Upper lobe of right lung (tissue), 1 donor: Measurements from ENCODE around the gene GGNBP2. TPM values are rescaled to one million over a fixed set of nuclear protein-coding genes. Genes with fewer than 3 reads are reported as not detected.

ENCODE experiments used
- ATAC-seq: fragments of 200-7000 bp; cut with Tn5 transposase; one replicate; pipeline ENCODE4 v1.9.1; 2020; ENCODE audit warnings: mild to moderate bottlenecking, moderate library complexity
- DNase-seq: peaks from one replicate; pipeline ENCODE4 v3.0.0-alpha.2; 2020
- H3K27ac ChIP-seq: fragments of 200-600 bp; one replicate; pipeline ENCODE4 v1.8.0; 2022
- H3K27me3 ChIP-seq: fragments of 200-600 bp; one replicate; pipeline ENCODE4 v1.8.0; 2022; ENCODE audit warnings: mild to moderate bottlenecking
- H3K36me3 ChIP-seq: fragments of 200-600 bp; one replicate; pipeline ENCODE4 v1.8.0; 2022
- H3K4me1 ChIP-seq: fragments of 200-600 bp; one replicate; pipeline ENCODE4 v1.8.0; 2022
- H3K4me3 ChIP-seq: fragments of 200-600 bp; one replicate; pipeline ENCODE4 v1.8.0; 2022; ENCODE audit warnings: mild to moderate bottlenecking
- H3K9me3 ChIP-seq: fragments of 200-600 bp; one replicate; pipeline ENCODE4 v1.8.0; 2022
- CTCF ChIP-seq: fragments of 200-600 bp; IDR thresholded peaks from one replicate; pipeline ENCODE4 v1.8.0; 2022; ENCODE audit warnings: antibody characterized with exemption
- intact Hi-C: fragments of 100-400 bp; cut with DNase I; formaldehyde crosslinking; loops from one replicate; pipeline ENCODE4 v1.11.0; 2022
- total RNA-seq: library from RNA; stranded (reverse); fragmentation: NEBNext Ultra II Directional; extraction: Animal tissue kit (Norgen Biotek cat#: 25700); gene quantifications from one replicate; pipeline ENCODE4 v1.2.1, GENCODE V29; 2021
- donor health status: DM: no; HTN: yes; CAD: no; lungs with severe emphysema.

The GGNBP2 gene
- total RNA-seq, 1 donor from 2014 or later, result 81.7 TPM

- H3K27ac ChIP-seq, result no peak overlapping the region
- DNase-seq (no peak), ATAC-seq (no peak)
- H3K4me1 ChIP-seq, result peaks cover 3% of the 10 kb centered on the region
- intact Hi-C loops, result no loop called here
- H3K9me3 ChIP-seq, result no peaks in the 10 kb centered on the region
- H3K36me3 ChIP-seq, result peaks cover 91% of the 10 kb centered on the region
- no peaks in the 10 kb centered on the region for H3K27me3 ChIP-seq
- no peak overlapping the region for H3K4me3 ChIP-seq
- TF ChIP-seq CTCF, result no peak
These were observed 32.1 kb downstream of the GGNBP2 start for GRCh38 chr17:36576793-36577192.

GRCh38 chr17:36578671-36579070 is 34.0 kb downstream of the GGNBP2 start:
- DNase-seq (no peak), ATAC-seq (no peak)
- no peaks in the 10 kb centered on the region for H3K4me1 ChIP-seq
- no peaks in the 10 kb centered on the region for H3K27me3 ChIP-seq
- H3K36me3 ChIP-seq, result peaks cover 91% of the 10 kb centered on the region
- no peaks in the 10 kb centered on the region for H3K9me3 ChIP-seq
- intact Hi-C loops, result no loop called here
- no peak for TF ChIP-seq CTCF
- H3K4me3 ChIP-seq, result no peak overlapping the region
- no peak overlapping the region for H3K27ac ChIP-seq

- no peaks in the 10 kb centered on the region for H3K9me3 ChIP-seq
- H3K27me3 ChIP-seq, result no peaks in the 10 kb centered on the region
- peaks cover 100% of the 10 kb centered on the region for H3K36me3 ChIP-seq
- no peak for TF ChIP-seq CTCF
- DNase-seq (no peak), ATAC-seq (no peak)
- H3K4me3 ChIP-seq, result no peak overlapping the region
- intact Hi-C loops, result no loop called here
- no peak overlapping the region for H3K27ac ChIP-seq
- H3K4me1 ChIP-seq, result no peaks in the 10 kb centered on the region
These were observed 39.1 kb downstream of the GGNBP2 start for GRCh38 chr17:36583787-36584186.

- ATAC-seq, result no peak
- Histone ChIP-seq H3K36me3 (peaks cover 86% of the 10 kb centered on the region), H3K4me1 (no peaks in the 10 kb centered on the region), H3K27ac (no peak overlapping the region), H3K27me3 (no peaks in the 10 kb centered on the region), H3K9me3 (no peaks in the 10 kb centered on the region), H3K4me3 (no peak overlapping the region)
- intact Hi-C loops, result no loop called here
- no peak for DNase-seq
- TF ChIP-seq CTCF, result no peak
These were observed 41.4 kb downstream of the GGNBP2 start for GRCh38 chr17:36586138-36586537.

GRCh38 chr17:36590082-36590481 is 45.4 kb downstream of the GGNBP2 start:
- no peaks in the 10 kb centered on the region for H3K27me3 ChIP-seq
- no peaks in the 10 kb centered on the region for H3K9me3 ChIP-seq
- peaks cover 6% of the 10 kb centered on the region for H3K4me1 ChIP-seq
- intact Hi-C loops, result no loop called here
- TF ChIP-seq CTCF, result no peak
- DNase-seq (no peak), ATAC-seq (no peak)
- no peak overlapping the region for H3K27ac ChIP-seq
- no peak overlapping the region for H3K4me3 ChIP-seq
- H3K36me3 ChIP-seq, result peaks cover 47% of the 10 kb centered on the region
